GM18519 (cell line): ENCODE results near the gene POLE.
A peak's percentile ranks its signal among the peaks of the same experiment; 100 is the strongest.

Experiments used
- ATAC-seq: cut with Tn5 transposase; IDR thresholded peaks from one replicate; pipeline ENCODE4 v1.9.1; 2021; ENCODE audit warnings: mild to moderate bottlenecking, moderate library complexity; ENCODE audit not compliant: unreplicated experiment, low FRiP score

The POLE gene

GRCh38 chr12:132687211-132688164 lies at the start of gene POLE, which contains the start of gene PXMP2:
Gene POLE, minus strand, starts transcription at chr12:132687342. Its CDS starts 27 bp downstream, at chr12:132687315.
Gene PXMP2, plus strand, starts transcription at chr12:132687587. Its CDS starts 84 bp downstream, at chr12:132687671.
- peak; percentile 83 for ATAC-seq

DNA sequence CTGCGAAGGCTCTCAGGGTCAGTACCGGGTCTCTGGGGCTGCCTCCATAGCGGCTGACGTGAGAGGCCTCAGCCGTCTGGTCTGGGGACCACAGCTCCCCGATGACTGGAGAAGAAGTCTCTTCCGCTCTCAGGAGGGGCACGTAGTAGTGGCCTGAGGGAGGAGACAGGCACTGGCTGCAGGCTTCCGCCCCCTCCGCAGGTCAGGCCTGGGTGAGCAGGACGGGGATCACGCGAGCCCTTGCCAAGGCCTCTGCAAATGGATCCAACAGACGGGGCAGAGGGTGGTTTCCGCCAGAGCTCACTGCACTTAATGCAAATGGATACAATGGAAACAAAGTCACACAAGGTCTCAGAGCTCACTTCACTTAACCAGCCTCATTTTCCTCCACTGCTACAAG lies 49.8 kb upstream of the POLE start:
- ATAC-seq = no peak

DNA sequence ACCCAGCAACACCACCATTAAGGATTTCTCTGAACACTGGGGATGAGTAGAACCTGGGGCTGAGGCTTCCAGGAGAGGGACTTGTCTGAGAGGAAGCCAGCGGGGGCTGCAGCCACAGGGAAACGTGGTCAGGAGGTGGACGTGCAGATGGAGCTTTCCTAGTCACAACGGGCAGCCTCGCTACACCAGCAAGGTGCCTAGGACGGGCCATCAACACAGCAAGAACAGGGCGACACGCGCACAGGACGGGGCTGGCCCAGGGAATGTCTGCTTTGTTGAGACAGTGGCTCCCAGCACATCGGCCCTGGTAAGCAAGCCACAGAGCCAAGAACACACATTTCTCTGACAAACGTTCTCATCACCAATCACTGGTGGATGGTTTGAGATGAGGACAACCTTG lies 49.2 kb upstream of the POLE start:
- no peak for ATAC-seq

- no peak for ATAC-seq
Observed at GRCh38 chr12:132735496-132735895, 48.4 kb upstream of the POLE start.

GRCh38 chr12:132734206-132734605 lies 47.1 kb upstream of the POLE start:
- no peak for ATAC-seq

DNA sequence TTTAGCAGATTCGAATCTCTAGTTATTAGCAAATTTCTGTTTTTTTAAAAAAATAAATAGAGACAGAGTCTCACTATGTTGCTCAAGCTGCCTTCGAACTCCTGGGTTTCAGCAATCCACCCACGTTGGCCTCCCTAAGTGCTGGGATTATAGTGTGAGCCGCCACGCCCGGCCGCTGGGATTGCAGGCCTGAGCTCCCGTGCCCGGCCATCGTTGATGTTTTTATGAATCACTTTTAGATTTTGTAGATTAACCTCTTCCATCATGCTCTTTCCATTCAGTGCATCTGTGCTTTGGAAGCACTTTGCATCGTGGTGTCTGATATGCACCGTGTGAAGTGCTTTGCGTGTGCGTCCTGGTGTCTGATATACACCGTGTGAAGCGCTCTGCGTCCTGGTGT lies 44.4 kb upstream of the POLE start:
- ATAC-seq = no peak

DNA sequence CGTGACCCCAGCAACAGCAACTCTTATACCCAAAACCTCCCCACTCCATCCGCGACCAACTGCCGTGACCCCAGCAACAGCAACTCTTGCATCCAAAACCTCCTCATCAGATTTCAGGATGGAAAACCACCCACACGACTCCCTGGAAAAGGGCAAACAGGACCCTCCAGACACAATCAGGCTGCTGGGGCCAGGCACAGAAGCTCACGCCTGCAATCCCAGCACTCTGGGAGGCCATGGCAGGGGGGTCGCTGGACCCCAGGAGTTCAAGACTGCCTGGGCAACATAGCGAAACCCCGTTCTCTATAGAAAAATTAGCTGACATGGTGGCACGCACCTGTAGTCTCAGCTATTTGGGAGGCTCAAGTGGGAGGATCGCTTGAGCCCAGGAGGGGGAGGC lies 43.2 kb upstream of the POLE start:
- no peak for ATAC-seq

GRCh38 chr12:132729541-132730320 lies 42.6 kb upstream of the POLE start:
- no peak for ATAC-seq

DNA sequence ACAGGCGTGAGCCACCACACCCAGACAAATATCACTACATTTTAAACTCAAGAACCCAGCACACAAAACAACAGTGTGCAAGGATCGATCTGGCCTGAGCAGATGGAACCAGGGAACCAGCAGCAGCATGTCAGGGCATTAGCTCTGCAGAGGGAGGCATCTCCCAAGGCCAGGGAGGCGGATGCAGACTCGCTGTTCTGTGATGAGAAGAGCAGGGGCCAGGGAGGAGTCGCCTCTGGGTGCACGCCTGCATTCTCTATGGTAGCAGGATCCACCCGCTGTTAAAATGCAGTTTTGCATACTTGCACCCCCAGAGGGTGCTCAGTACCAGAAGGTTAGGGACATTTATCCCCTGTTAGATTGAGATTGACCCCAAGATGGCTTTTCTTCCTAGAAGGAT lies 41.4 kb upstream of the POLE start:
- no peak for ATAC-seq

GRCh38 chr12:132727091-132727794 lies 40.1 kb upstream of the POLE start:
- no peak for ATAC-seq

DNA sequence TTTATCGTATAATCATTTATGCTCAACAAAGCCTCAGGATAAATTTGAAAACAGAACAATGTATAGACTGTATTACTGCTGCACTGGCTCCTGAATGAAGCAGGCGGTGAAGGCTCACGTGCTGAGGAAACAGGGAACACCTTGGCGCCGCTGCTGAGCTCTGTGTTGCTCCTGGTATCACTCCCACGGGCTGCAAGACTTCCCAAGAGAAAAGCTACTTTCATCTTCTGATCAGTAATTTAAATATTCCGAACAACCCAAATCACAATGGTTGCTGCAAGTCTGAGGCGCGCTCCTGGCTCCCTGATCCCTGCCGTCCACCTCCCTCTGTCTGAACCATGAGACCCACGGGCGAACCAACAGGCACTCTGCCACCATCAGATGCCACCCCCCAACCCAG lies 39.2 kb upstream of the POLE start:
- no peak for ATAC-seq

DNA sequence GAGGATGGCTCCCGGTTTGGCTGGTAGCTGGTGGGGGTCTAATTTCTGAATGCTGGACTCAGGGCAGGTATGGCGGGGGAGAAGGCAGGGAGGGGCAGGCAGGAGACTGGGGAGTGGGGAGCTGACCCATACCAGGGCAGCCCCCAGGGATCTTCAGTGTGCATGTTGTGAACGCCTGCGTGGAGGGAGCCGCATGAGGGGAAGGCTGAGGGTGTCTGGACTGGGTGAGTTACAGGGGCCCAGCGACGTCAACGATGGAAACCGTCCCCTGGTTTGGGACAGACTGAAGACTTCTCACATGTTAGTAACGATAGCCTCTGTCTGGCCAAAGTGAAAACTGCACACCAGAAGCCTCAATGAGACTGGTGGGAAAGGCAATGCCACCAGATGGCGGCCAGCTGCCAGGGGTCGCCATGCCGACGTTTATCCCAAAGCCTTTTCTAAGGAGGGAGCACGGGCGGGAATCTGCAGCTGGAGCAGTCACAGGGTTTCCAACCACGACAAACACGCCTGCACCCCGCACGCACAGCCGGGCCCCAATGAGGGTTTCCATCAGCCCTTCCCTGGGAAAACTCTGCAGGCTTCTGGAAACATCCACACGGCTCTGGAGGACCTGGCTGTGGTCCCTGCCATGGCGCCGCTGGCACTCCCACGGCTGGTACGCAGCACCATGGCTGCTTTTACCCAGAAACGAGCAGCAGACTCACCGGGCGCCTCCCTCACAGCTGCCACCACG lies 37.5 kb upstream of the POLE start:
- ATAC-seq = no peak

GRCh38 chr12:132723764-132724140 lies 36.6 kb upstream of the POLE start:
- ATAC-seq = no peak

DNA sequence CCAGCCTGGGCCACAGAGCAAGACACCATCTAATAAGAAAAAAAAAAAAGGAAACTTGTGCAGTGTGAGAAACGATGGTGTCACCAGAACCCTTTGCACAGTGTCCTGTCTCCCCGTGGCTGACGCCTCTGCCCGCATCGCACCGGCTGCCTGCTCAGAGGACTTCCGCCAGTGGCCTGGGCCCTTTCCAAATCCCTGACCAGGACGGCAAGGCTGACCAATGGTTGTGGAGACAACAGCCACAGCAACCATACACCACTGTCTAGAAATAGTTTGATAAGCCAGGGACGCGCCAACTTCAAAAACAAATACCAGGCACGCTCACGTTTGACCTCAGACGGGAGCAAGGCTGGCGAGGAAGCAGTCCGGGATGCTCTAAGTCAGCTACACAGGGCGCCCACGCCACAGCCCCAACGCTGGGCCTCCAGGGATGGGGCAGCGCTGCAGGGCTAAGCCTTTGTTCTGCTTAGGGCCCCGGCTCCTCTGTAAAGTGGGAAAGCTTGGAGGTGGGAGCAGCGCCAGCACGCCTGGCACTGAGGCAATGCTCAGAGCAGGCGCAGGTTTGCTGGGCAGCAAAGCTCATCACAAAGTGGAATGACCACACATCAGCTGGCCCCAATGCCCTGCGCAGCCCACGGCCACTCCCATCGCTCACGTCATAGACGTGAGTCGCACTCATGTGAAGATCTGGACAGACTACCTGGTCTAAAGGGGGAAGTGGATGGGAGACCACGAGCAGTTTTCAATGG lies 36.0 kb upstream of the POLE start:
- no peak for ATAC-seq

DNA sequence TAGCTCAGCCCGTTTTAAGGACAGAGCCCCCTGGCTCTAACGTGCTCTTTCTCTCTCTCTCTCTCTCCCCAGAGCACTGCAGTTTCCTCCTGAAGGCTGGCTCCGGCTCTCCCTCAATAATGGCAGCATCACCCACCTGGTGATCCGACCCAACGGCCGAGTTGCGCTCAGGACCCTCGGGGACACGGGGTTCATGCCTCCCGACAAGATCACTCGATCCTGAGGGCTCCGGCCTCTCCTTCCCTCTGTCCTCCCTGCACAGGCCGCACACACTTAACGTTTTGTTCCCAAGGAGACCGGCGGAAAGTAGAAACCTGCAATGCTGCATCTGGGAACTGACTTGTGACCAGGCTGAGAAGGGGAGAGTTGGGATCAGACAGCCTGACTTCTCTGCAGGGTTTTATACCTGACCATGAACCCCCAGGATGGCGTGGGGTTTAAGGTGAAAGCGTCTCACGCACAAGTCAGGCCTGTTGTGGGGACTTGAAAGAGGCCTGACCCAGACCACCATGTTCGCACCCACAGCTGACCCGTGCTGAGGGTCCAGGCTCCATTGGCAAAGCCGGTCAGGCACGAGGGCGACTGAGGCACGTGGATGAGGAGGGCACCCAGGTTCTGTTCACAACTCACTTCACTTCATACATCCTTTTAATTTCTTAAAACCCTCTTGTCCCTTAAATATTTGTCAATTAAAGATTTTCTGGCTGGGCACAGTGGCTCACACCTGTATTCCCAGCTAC lies 33.6 kb upstream of the POLE start:
- no peak for ATAC-seq

- no peak for ATAC-seq
Observed at GRCh38 chr12:132719954-132720324, 32.8 kb upstream of the POLE start.

DNA sequence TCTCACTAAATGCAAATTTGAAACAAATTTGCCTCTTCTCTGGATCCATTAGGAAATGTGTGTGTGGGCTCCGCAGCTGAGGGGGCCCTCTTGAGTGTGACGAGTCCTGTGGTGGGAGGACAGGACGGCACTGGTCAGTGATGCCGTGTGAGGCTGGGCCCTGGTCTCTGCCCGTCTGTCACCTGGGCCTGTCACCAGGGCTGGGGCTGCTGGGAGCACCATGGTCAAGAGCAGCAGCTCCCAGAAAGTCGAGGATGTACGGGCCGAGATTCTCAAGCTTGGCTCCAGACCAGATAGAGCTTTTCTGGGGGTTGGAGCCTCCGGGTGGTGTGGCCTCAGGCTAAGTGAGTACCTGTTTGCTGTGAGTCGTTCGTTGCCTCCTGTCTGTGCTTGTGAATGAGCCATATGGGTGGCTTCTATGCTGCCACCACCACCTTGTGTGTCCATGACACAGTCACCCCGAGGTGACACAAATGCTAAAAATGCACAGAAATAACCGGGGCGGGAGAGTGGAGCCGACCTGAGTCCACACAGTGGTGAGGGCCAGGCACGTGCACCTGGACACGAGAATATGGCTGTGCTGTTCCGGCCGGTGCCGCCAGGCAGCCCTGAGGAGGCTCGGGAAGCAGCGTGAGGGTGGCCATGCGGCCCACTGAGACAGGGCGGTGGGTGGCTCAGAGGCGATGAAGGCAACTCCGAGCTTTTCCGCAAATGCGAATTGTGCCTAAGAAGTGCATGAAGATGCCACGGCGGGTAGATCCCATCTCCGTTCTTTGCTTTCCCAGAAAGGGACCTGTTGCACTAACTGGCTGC lies 32.2 kb upstream of the POLE start:
- no peak for ATAC-seq

- no peak for ATAC-seq
Observed at GRCh38 chr12:132718644-132719043, 31.5 kb upstream of the POLE start.
